ENCODE measurements around the gene CDA.
"Not testable (repeated sequence)": the region's sequence is repeated elsewhere in the genome, so short reads cannot be mapped to it uniquely, and the experiment has no call there.

Gene CDA

DNA sequence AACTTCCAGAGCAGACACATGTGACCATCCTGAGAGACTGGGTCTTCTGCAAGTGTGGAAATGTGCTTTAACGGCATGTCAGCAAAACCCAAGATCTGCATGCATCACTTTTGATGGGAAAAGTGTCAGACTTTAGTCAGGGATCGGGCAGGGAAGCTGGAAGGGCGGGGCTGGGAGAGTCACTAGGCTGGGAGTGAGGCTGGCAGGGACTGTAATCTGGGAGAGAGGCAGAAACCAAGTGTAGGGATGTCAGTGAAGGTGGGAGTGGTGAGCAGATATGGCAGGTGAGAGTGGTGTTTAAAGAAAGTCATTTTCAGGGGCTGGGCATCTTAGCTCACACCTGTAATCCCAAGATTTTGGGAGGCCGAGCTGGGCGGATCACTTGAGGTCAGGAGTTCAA, 11.3 kb downstream of the CDA start:
- Histone ChIP-seq H3K9me3 (no peaks in the 10 kb centered on the region), H3K27me3 (no peaks in the 10 kb centered on the region), H3K36me3 (no peaks in the 10 kb centered on the region), H3K4me3 (ENCODE audit: low read depth, low read length) (no peak overlapping the region), H3K4me1 (no peaks in the 10 kb centered on the region)
- DNase-seq: no peak
- TF ChIP-seq, protein P1, sequence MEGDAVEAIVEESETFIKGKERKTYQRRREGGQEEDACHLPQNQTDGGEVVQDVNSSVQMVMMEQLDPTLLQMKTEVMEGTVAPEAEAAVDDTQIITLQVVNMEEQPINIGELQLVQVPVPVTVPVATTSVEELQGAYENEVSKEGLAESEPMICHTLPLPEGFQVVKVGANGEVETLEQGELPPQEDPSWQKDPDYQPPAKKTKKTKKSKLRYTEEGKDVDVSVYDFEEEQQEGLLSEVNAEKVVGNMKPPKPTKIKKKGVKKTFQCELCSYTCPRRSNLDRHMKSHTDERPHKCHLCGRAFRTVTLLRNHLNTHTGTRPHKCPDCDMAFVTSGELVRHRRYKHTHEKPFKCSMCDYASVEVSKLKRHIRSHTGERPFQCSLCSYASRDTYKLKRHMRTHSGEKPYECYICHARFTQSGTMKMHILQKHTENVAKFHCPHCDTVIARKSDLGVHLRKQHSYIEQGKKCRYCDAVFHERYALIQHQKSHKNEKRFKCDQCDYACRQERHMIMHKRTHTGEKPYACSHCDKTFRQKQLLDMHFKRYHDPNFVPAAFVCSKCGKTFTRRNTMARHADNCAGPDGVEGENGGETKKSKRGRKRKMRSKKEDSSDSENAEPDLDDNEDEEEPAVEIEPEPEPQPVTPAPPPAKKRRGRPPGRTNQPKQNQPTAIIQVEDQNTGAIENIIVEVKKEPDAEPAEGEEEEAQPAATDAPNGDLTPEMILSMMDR (IDR thresholded peaks at IDR 0.05; ENCODE audit: low read depth, low read length): no peak

DNA sequence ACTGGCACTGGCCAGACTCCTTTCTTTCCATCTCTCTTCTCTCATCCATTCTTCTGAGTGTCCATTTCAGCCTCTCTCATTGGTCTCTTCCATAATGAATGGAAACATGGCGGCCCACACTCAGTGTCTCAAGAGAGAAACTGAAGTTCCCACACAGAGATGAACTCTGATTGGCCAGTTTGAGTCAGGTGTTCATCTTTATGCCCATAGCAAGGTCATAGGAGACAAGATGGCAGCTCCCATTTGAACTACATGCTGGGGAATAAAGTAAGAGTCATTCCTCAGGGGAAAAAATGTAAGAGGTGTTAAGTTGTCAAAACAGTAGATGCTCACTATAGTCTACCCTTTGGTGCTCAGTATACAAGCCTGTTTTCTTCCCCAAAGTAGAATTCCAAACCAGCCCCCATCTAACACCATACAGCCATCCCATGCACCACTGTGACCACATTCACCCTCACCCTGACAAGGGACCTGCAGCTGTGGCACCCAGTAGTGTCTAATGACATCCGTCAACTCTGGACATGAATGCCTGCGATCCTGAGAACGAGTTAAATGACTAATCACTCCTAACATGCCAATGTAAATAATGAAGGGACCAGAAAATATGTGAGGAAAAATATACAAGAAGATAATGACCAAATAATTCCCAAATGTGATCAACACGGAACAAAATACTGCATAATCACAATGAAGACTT, 12.4 kb downstream of the CDA start:
- Histone ChIP-seq H3K36me3 (no peaks in the 10 kb centered on the region), H3K4me3 (ENCODE audit: low read depth, low read length) (no peak overlapping the region), H3K27me3 (no peaks in the 10 kb centered on the region), H3K4me1 (no peaks in the 10 kb centered on the region), H3K9me3 (no peaks in the 10 kb centered on the region)
- DNase-seq: no peak
- TF ChIP-seq, protein P1 (IDR thresholded peaks at IDR 0.05; ENCODE audit: low read depth, low read length): no peak

DNA sequence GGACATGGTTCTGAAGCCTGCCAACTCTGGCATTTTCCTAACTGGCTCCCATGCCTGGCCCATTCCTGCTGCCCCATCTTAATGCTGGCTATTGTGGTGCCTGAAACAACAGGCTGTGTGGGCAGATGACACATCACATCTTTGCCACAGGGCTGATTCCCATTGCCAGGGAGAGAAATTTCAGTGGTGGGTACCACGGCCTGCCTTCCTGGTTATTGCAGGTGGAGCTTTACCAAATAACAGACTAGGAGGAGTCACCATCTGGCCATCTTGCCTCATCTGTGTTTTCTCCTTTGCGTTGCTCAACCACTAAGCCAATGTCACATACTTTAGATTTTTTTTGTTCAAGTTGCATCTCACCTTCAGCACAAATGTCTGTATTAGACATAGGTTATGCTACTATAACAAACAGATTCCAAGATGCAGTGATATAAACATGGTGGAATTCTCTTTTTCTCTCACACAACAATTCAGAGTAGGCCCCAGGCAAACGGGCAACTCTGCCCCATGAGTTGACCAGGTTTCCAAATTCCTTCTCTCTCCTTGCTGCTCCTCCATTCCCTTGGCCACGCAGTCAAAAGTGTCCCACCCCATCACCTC, 14.1 kb downstream of the CDA start:
- no peaks in the 10 kb centered on the region for H3K4me1 ChIP-seq
- no peak overlapping the region for H3K4me3 ChIP-seq (ENCODE audit: low read depth, low read length)
- no peak for DNase-seq
- H3K9me3 ChIP-seq: no peaks in the 10 kb centered on the region
- no peaks in the 10 kb centered on the region for H3K36me3 ChIP-seq
- TF ChIP-seq, protein P1 (IDR thresholded peaks at IDR 0.05; ENCODE audit: low read depth, low read length): no peak
- no peaks in the 10 kb centered on the region for H3K27me3 ChIP-seq

DNA sequence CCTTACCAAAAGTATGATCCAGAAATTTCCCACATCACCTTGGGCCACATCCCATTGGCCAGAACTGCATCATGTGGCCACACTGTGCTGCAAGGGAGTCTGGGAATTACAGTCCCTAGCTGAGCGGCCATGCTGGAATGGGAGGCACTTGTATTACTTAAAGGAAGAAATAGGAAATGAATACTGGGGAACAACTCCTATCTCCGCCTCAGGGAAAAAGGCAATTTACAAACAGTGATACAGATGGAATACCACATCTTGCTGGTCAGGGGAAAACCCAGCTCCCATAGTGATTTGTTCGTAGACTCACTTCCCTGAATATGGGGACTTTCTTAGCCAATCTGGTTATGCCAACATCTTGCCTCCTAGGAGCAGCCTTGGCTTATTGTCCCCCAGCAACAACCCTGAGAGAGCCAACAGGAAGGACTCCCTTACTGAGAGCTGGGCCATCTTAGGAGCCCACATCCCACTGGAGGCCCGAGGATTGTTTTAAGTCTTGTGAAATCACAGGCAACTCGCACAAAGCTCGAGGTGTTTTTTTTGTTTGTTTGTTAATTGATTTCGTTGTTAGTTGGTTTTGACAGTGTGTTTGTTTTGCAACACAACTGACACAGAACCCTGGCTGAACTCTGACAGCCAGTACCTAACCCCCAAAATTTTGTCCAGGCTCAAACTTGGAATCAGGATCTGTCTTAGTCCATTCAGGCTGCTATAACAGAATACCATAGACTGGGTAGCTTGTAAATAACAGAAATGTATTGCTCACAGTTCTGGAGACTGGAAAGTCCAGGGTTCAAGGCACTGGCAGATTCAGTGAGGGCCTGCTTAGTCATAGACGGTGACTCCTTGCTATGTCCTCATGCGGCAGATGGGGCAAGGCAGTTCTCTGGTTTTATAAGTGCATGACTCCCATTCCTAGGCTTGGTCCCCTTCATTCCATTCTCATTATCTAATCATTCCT, 14.9 kb downstream of the CDA start:
- Histone ChIP-seq H3K9me3 (no peaks in the 10 kb centered on the region), H3K27me3 (no peaks in the 10 kb centered on the region), H3K36me3 (no peaks in the 10 kb centered on the region), H3K4me3 (ENCODE audit: low read depth, low read length) (no peak overlapping the region), H3K4me1 (no peaks in the 10 kb centered on the region)
- TF ChIP-seq, protein P1 (IDR thresholded peaks at IDR 0.05; ENCODE audit: low read depth, low read length): no peak
- no peak for DNase-seq

DNA sequence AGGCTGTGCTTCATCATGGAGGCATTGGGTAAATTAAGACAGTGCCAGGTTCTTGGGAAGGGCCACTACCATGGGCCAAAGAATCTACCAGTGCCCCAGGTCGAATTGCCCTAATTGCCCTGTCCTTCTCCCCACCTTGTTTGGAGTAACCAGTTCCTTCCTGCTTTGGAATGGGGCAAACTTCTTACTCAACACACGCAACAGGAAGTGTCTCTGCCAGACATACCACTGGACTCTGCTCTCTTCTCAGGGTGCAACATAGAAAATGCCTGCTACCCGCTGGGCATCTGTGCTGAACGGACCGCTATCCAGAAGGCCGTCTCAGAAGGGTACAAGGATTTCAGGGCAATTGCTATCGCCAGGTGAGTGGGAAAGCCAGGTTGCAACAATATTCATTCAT, 15.8 kb downstream of the CDA start:
- no peak overlapping the region for H3K4me3 ChIP-seq (ENCODE audit: low read depth, low read length)
- H3K27me3 ChIP-seq: no peaks in the 10 kb centered on the region
- TF ChIP-seq, protein P1 (IDR thresholded peaks at IDR 0.05; ENCODE audit: low read depth, low read length): no peak
- no peaks in the 10 kb centered on the region for H3K4me1 ChIP-seq
- H3K9me3 ChIP-seq: no peaks in the 10 kb centered on the region
- no peaks in the 10 kb centered on the region for H3K36me3 ChIP-seq
- DNase-seq: no peak

DNA sequence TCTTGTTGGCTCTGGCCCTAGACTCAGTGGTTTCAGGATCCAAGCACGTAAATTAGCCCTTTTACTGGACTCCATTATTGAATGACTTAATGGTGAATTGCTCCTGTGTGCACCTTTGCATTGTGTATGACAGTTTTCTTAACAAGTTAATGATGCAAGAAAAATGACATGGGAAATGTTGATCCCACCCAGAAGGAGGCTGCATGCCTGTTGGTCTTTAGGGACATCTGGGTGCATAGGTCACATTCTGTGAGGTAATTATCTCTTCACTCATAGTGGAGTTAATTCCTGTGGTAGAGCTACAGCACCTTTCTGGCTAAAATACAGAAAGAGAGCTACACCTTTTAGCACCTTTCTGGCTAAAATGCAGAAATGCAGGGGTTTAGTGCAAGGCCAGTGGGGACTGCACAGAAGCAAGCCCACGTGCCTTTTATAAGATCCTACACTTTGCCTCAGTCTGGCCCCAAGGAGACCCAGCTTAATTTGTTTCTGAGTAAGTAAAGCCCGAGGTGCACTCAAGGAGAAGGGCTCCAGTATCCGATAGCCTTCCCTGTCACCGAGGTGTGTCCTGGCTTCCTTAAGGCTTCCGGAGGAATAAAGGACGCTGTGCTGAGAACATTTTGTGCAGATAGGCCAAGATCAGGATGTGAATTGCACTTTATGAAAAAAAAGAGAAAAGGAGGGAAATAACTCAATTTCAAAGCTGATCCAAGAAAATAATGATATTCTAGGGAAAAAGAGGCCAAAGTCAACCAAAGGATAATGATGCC, 18.1 kb downstream of the CDA start:
- H3K27me3 ChIP-seq; H3K4me3 ChIP-seq (ENCODE audit: low read depth, low read length); H3K36me3 ChIP-seq; H3K4me1 ChIP-seq; H3K9me3 ChIP-seq; DNase-seq: not testable (repeated sequence)

All from BE2C (cell line).